ENCODE data around the gene CEP41. TPM values are rescaled to one million over a fixed set of nuclear protein-coding genes. Genes with fewer than 3 reads are reported as not detected.

Gene CEP41
- polyA plus RNA-seq, 6 donors from 2014 or later = 6.2 to 20.7 (median 10.3) TPM

- Mint-ChIP-seq H3K9me3 (no peaks in the 10 kb centered on the region), H3K4me1 (no peaks in the 10 kb centered on the region), H3K4me3 (no peak overlapping the region), H3K36me3 (peaks cover 0 to 10% of the 10 kb centered on the region in 2 donors), H3K27me3 (no peaks in the 10 kb centered on the region), H3K27ac (no peak overlapping the region)
- DNase-seq (no peak), ATAC-seq (ENCODE audit: low read depth in 2 of 2) (no peak)
Measured at GRCh38 chr7:130423501-130424037, 17.2 kb downstream of the CEP41 start.

- no peaks in the 10 kb centered on the region for H3K9me3 Mint-ChIP-seq
- ATAC-seq (ENCODE audit: low read depth in 2 of 2) = no peak
- no peak for DNase-seq
- H3K4me3 Mint-ChIP-seq = no peak overlapping the region
- no peaks in the 10 kb centered on the region for H3K4me1 Mint-ChIP-seq
- H3K27me3 Mint-ChIP-seq = no peaks in the 10 kb centered on the region
- H3K27ac Mint-ChIP-seq = peak overlapping the region in 2 of 6 donors; percentile 33 to 53
- peaks cover 0 to 6% of the 10 kb centered on the region in 2 donors for H3K36me3 Mint-ChIP-seq
Measured at GRCh38 chr7:130421684-130422083, 19.1 kb downstream of the CEP41 start.

GRCh38 chr7:130420943-130421578 lies 19.8 kb downstream of the CEP41 start:
- Mint-ChIP-seq H3K27me3 (no peaks in the 10 kb centered on the region), H3K9me3 (no peaks in the 10 kb centered on the region), H3K36me3 (peaks cover 0 to 6% of the 10 kb centered on the region in 2 donors), H3K4me1 (no peaks in the 10 kb centered on the region), H3K4me3 (no peak overlapping the region), H3K27ac (peak overlapping the region in 2 of 6 donors; percentile 33 to 53)
- ATAC-seq (ENCODE audit: low read depth in 2 of 2) (no peak), DNase-seq (no peak)

- Mint-ChIP-seq H3K36me3 (peaks cover 0 to 6% of the 10 kb centered on the region in 2 donors), H3K27me3 (no peaks in the 10 kb centered on the region), H3K27ac (no peak overlapping the region), H3K9me3 (no peaks in the 10 kb centered on the region), H3K4me1 (peaks cover 0 to 5% (median 0%) of the 10 kb centered on the region in 3 donors), H3K4me3 (no peak overlapping the region)
- no peak for DNase-seq
- ATAC-seq (ENCODE audit: low read depth in 2 of 2) = no peak
Measured at GRCh38 chr7:130419658-130420057, 21.2 kb downstream of the CEP41 start.

- H3K36me3 Mint-ChIP-seq = peaks cover 0 to 6% of the 10 kb centered on the region in 2 donors
- no peaks in the 10 kb centered on the region for H3K27me3 Mint-ChIP-seq
- H3K9me3 Mint-ChIP-seq = no peaks in the 10 kb centered on the region
- no peak overlapping the region for H3K27ac Mint-ChIP-seq
- no peak for ATAC-seq (ENCODE audit: low read depth in 2 of 2)
- no peak overlapping the region for H3K4me3 Mint-ChIP-seq
- DNase-seq = no peak
- peaks cover 0 to 5% (median 0%) of the 10 kb centered on the region in 3 donors for H3K4me1 Mint-ChIP-seq
Measured at GRCh38 chr7:130418306-130418705, 22.5 kb downstream of the CEP41 start.

- no peak for ATAC-seq (ENCODE audit: low read depth in 2 of 2)
Measured at GRCh38 chr7:130417213-130417612, 23.6 kb downstream of the CEP41 start.

GRCh38 chr7:130415006-130415405 lies 25.8 kb downstream of the CEP41 start:
- no peaks in the 10 kb centered on the region for H3K36me3 Mint-ChIP-seq
- no peaks in the 10 kb centered on the region for H3K9me3 Mint-ChIP-seq
- peaks cover 0 to 5% (median 0%) of the 10 kb centered on the region in 3 donors for H3K4me1 Mint-ChIP-seq
- ATAC-seq (ENCODE audit: low read depth in 2 of 2) = no peak
- no peak overlapping the region for H3K4me3 Mint-ChIP-seq
- no peak overlapping the region for H3K27ac Mint-ChIP-seq
- no peak for DNase-seq
- no peaks in the 10 kb centered on the region for H3K27me3 Mint-ChIP-seq

More at GRCh38 chr7:130417213-130417612, 23.6 kb downstream of the CEP41 start:
- Mint-ChIP-seq H3K9me3 (no peaks in the 10 kb centered on the region), H3K27me3 (no peaks in the 10 kb centered on the region), H3K4me3 (no peak overlapping the region), H3K36me3 (peaks cover 0 to 6% of the 10 kb centered on the region in 2 donors), H3K4me1 (peaks cover 0 to 5% (median 0%) of the 10 kb centered on the region in 3 donors), H3K27ac (peak overlapping the region in 1 of 6 donors; percentile 17)
- DNase-seq = no peak

- ATAC-seq (ENCODE audit: low read depth in 2 of 2) (no peak), DNase-seq (no peak)
- Mint-ChIP-seq H3K27me3 (no peaks in the 10 kb centered on the region), H3K9me3 (no peaks in the 10 kb centered on the region), H3K4me1 (peaks cover 0 to 5% (median 0%) of the 10 kb centered on the region in 3 donors), H3K36me3 (no peaks in the 10 kb centered on the region), H3K4me3 (no peak overlapping the region), H3K27ac (no peak overlapping the region)
Measured at GRCh38 chr7:130413201-130413600, 27.6 kb downstream of the CEP41 start.

GRCh38 chr7:130410868-130411541 lies 29.8 kb downstream of the CEP41 start:
- Mint-ChIP-seq H3K4me3 (no peak overlapping the region), H3K27ac (no peak overlapping the region), H3K27me3 (no peaks in the 10 kb centered on the region), H3K36me3 (no peaks in the 10 kb centered on the region), H3K4me1 (peaks cover 0 to 5% (median 0%) of the 10 kb centered on the region in 3 donors), H3K9me3 (no peaks in the 10 kb centered on the region)
- ATAC-seq (ENCODE audit: low read depth in 2 of 2) (no peak), DNase-seq (no peak)

- peak overlapping the region in 1 of 6 donors; percentile 54 for H3K27ac Mint-ChIP-seq
- no peak for ATAC-seq (ENCODE audit: low read depth in 2 of 2)
- H3K4me1 Mint-ChIP-seq = no peaks in the 10 kb centered on the region
- no peaks in the 10 kb centered on the region for H3K9me3 Mint-ChIP-seq
- H3K27me3 Mint-ChIP-seq = no peaks in the 10 kb centered on the region
- no peak overlapping the region for H3K4me3 Mint-ChIP-seq
- DNase-seq = no peak
- no peaks in the 10 kb centered on the region for H3K36me3 Mint-ChIP-seq
Measured at GRCh38 chr7:130409712-130410072, 31.1 kb downstream of the CEP41 start.

- H3K27me3 Mint-ChIP-seq = no peaks in the 10 kb centered on the region
- no peak overlapping the region for H3K4me3 Mint-ChIP-seq
- no peak overlapping the region for H3K27ac Mint-ChIP-seq
- H3K4me1 Mint-ChIP-seq = no peaks in the 10 kb centered on the region
- no peak for ATAC-seq (ENCODE audit: low read depth in 2 of 2)
- H3K36me3 Mint-ChIP-seq = no peaks in the 10 kb centered on the region
- DNase-seq = no peak
- no peaks in the 10 kb centered on the region for H3K9me3 Mint-ChIP-seq
Measured at GRCh38 chr7:130409067-130409711, 31.6 kb downstream of the CEP41 start.

GRCh38 chr7:130405003-130405402 lies 35.8 kb downstream of the CEP41 start:
- DNase-seq (no peak), ATAC-seq (ENCODE audit: low read depth in 2 of 2) (no peak)
- H3K4me3 Mint-ChIP-seq = no peak overlapping the region
- H3K9me3 Mint-ChIP-seq = no peaks in the 10 kb centered on the region
- H3K36me3 Mint-ChIP-seq = peaks cover 0 to 5% of the 10 kb centered on the region in 2 donors
- no peaks in the 10 kb centered on the region for H3K4me1 Mint-ChIP-seq
- H3K27me3 Mint-ChIP-seq = no peaks in the 10 kb centered on the region
- no peak overlapping the region for H3K27ac Mint-ChIP-seq

GRCh38 chr7:130401578-130401977 lies 39.2 kb downstream of the CEP41 start:
- Mint-ChIP-seq H3K27me3 (no peaks in the 10 kb centered on the region), H3K36me3 (peaks cover 0 to 10% of the 10 kb centered on the region in 2 donors), H3K27ac (no peak overlapping the region), H3K4me3 (no peak overlapping the region), H3K9me3 (no peaks in the 10 kb centered on the region), H3K4me1 (no peaks in the 10 kb centered on the region)
- ATAC-seq (ENCODE audit: low read depth in 2 of 2) (no peak), DNase-seq (no peak)

- Mint-ChIP-seq H3K27ac (no peak overlapping the region), H3K4me3 (no peak overlapping the region)
Measured at GRCh38 chr7:130401101-130401500, 39.7 kb downstream of the CEP41 start.

More at GRCh38 chr7:130401101-130401500, 39.7 kb downstream of the CEP41 start:
- Mint-ChIP-seq H3K27me3 (no peaks in the 10 kb centered on the region), H3K36me3 (peaks cover 0 to 10% of the 10 kb centered on the region in 2 donors), H3K9me3 (no peaks in the 10 kb centered on the region), H3K4me1 (no peaks in the 10 kb centered on the region)
- DNase-seq (no peak), ATAC-seq (ENCODE audit: low read depth in 2 of 2) (no peak)

Data from naive B cell (primary cell).